ENCODE data around the gene CTSF.

DNA sequence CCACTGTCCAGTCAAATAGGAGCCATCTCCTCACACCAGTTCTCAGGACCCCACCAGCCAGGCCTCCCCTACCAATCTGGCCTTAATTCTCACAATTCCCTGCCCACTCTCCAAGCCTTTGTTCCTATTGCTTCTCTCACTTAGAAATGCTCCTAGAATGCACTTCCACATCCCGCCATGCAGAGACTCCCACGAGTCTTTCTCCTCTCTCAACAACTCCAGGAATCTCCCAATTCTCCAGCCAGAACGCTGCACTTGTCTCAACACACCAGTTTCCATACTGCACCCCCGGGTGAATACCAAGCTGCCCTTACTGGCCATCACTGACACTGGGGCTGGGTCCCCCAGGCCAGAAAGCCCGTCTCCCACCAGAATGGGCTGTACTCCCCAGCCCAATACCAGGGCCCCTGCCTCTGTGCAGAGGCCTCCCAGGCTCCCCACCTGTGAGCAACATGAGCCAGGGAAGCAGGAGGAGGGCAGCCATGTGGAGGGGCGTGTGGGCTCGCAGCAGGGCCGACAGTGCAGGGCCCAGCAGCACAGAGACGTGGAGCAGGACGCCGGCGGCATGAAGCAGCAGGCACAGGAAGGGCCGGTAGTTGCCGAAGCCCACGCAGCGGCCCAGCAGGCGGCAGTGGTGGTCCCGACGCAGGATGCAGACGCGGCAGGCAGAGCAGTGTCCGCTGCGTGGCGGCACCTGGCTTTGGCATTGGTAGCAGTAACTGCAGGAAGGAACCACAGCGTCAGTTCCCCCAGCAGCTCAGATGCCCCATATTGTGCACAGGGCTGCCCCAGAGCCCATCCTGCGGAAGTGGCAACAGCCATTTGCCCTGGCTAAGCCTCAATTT lies 24.9 kb downstream of the CTSF start:
- TF ChIP-seq, protein P1, sequence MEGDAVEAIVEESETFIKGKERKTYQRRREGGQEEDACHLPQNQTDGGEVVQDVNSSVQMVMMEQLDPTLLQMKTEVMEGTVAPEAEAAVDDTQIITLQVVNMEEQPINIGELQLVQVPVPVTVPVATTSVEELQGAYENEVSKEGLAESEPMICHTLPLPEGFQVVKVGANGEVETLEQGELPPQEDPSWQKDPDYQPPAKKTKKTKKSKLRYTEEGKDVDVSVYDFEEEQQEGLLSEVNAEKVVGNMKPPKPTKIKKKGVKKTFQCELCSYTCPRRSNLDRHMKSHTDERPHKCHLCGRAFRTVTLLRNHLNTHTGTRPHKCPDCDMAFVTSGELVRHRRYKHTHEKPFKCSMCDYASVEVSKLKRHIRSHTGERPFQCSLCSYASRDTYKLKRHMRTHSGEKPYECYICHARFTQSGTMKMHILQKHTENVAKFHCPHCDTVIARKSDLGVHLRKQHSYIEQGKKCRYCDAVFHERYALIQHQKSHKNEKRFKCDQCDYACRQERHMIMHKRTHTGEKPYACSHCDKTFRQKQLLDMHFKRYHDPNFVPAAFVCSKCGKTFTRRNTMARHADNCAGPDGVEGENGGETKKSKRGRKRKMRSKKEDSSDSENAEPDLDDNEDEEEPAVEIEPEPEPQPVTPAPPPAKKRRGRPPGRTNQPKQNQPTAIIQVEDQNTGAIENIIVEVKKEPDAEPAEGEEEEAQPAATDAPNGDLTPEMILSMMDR (conservative IDR thresholded peaks at IDR 0.05; ENCODE audit: low read length), result peak; percentile 83
- TF ChIP-seq EZH2phosphoT487 (IDR thresholded peaks at IDR 0.05; ENCODE audit: borderline replicate concordance, low read depth, low read length), result no peak
